DOHH2 (cell line): ENCODE measurements around the gene ABCD3.

Experiments used
- CTCF ChIP-seq: fragments of 200-600 bp; sonication (generic); IDR thresholded peaks from one replicate; pipeline ENCODE4 v1.5.1; 2014; ENCODE audit warnings: antibody characterized with exemption, mild to moderate bottlenecking, low read depth, low read length; ENCODE audit not compliant: poor library complexity, severe bottlenecking
- EZH2phosphoT487 ChIP-seq: fragments of 200-600 bp; sonication (generic); IDR thresholded peaks from 2 replicates; pipeline ENCODE4 v1.6.1; 2017; ENCODE audit warnings: borderline replicate concordance, mild to moderate bottlenecking, antibody characterized with exemption, low read length, moderate library complexity, mixed read lengths

DNA sequence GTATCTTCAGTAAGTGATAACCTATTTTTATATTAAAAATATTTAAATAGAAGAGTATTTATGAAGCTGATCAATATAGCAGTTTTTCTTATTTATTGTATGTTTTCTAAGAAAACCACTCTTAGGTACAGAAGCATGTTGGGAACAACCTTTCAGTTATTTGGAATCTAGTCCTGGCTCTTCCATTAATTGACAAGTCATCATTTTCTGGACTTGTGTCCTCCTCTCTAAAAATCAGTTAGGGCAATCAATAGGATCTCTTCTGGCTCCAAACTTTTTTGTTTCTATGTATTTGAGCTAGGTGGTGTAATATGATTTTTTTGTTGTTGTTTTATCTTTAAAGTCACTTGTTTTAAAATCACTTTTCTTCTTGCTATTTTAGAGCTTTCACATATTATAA is 57.0 kb downstream of the ABCD3 start:
- TF ChIP-seq CTCF (no peak), EZH2phosphoT487 (no peak)
